SK-N-SH treated with all-trans-retinoic acid at 6 μM for 48 hours (cell line): ENCODE data around the gene CLDN20.

Experiments used
- ARNTL ChIP-seq: fragments of 450-650 bp; formaldehyde crosslinking; IDR thresholded peaks from 2 replicates; pipeline ENCODE4 v1.5.0; 2020; ENCODE audit warnings: low read depth, mild to moderate bottlenecking, moderate library complexity, borderline replicate concordance
- BACH2 ChIP-seq: fragments of 250-450 bp; sonication (Bioruptor Pico); IDR thresholded peaks from 2 replicates; pipeline ENCODE4 v1.9.0; 2021; ENCODE audit warnings: mild to moderate bottlenecking, borderline replicate concordance
- CSDC2 ChIP-seq: fragments of 250-450 bp; sonication (Bioruptor Pico); IDR thresholded peaks from 2 replicates; pipeline ENCODE4 v1.5.0; 2020; ENCODE audit warnings: mild to moderate bottlenecking, moderate library complexity
- ESRRG ChIP-seq: fragments of 250-450 bp; sonication (Bioruptor Pico); IDR thresholded peaks from 2 replicates; pipeline ENCODE4 v1.6.1; 2021; ENCODE audit warnings: mild to moderate bottlenecking
- POU6F1 ChIP-seq: fragments of 250-450 bp; sonication (Bioruptor Pico); IDR thresholded peaks from 2 replicates; pipeline ENCODE4 v1.8.0; 2021; ENCODE audit warnings: low read depth, mild to moderate bottlenecking, moderate library complexity, borderline replicate concordance
- RARB ChIP-seq: fragments of 250-450 bp; sonication (Bioruptor Pico); IDR thresholded peaks from 2 replicates; pipeline ENCODE4 v1.8.0; 2021; ENCODE audit warnings: mild to moderate bottlenecking, moderate library complexity
- SNAI2 ChIP-seq: fragments of 250-450 bp; sonication (Bioruptor Pico); IDR thresholded peaks from 2 replicates; pipeline ENCODE4 v1.5.0; 2020; ENCODE audit warnings: mild to moderate bottlenecking, moderate library complexity
- TCF4 ChIP-seq: fragments of 250-450 bp; sonication (Bioruptor Pico); IDR thresholded peaks from 2 replicates; pipeline ENCODE4 v1.8.0; 2021; ENCODE audit warnings: mild to moderate bottlenecking, moderate library complexity, borderline replicate concordance
- ZFP30 ChIP-seq: fragments of 450-650 bp; formaldehyde crosslinking; IDR thresholded peaks from 2 replicates; pipeline ENCODE4 v1.5.0; 2022; ENCODE audit warnings: mild to moderate bottlenecking, moderate library complexity
- ZNF565 ChIP-seq: fragments of 450-650 bp; formaldehyde crosslinking; conservative IDR thresholded peaks from 2 replicates; pipeline ENCODE4 v1.5.0; 2020; ENCODE audit warnings: low read depth, mild to moderate bottlenecking, moderate library complexity
- ZNF70 ChIP-seq: fragments of 450-650 bp; formaldehyde crosslinking; IDR thresholded peaks from 2 replicates; pipeline ENCODE4 v1.5.0; 2020; ENCODE audit warnings: mild to moderate bottlenecking, moderate library complexity
- ZNF8 ChIP-seq: fragments of 450-650 bp; formaldehyde crosslinking; IDR thresholded peaks from 2 replicates; pipeline ENCODE4 v1.5.0; 2020; ENCODE audit warnings: mild to moderate bottlenecking, moderate library complexity
- TF ChIP-seq, protein P1 (sequence below): fragments of 250-450 bp; sonication (Bioruptor Pico); IDR thresholded peaks from 2 replicates; pipeline ENCODE4 v1.8.0; 2020; ENCODE audit warnings: mild to moderate bottlenecking, moderate library complexity, borderline replicate concordance

- no peak for TF ChIP-seq ARNTL (CRISPR knock-in tag)
- TF ChIP-seq ZFP30 (CRISPR knock-in tag): no peak
- no peak for TF ChIP-seq ZNF8 (CRISPR knock-in tag)
- no peak for TF ChIP-seq POU6F1 (CRISPR knock-in tag)
- no peak for TF ChIP-seq SNAI2 (CRISPR knock-in tag)
- TF ChIP-seq RARB: no peak
- TF ChIP-seq CSDC2 (CRISPR knock-in tag): no peak
- TF ChIP-seq, protein P1, sequence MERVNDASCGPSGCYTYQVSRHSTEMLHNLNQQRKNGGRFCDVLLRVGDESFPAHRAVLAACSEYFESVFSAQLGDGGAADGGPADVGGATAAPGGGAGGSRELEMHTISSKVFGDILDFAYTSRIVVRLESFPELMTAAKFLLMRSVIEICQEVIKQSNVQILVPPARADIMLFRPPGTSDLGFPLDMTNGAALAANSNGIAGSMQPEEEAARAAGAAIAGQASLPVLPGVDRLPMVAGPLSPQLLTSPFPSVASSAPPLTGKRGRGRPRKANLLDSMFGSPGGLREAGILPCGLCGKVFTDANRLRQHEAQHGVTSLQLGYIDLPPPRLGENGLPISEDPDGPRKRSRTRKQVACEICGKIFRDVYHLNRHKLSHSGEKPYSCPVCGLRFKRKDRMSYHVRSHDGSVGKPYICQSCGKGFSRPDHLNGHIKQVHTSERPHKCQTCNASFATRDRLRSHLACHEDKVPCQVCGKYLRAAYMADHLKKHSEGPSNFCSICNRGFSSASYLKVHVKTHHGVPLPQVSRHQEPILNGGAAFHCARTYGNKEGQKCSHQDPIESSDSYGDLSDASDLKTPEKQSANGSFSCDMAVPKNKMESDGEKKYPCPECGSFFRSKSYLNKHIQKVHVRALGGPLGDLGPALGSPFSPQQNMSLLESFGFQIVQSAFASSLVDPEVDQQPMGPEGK (CRISPR knock-in tag): no peak
- no peak for TF ChIP-seq ESRRG (CRISPR knock-in tag)
- TF ChIP-seq ZNF565 (CRISPR knock-in tag): no peak
- no peak for TF ChIP-seq BACH2 (CRISPR knock-in tag)
- TF ChIP-seq ZNF70 (CRISPR knock-in tag): no peak
- TF ChIP-seq TCF4: no peak
Observed at GRCh38 chr6:155219858-155220301, 43.9 kb upstream of the CLDN20 start.
